PC-3 (cell line): ENCODE measurements around the gene ZDHHC7. TPM values are rescaled to one million over a fixed set of nuclear protein-coding genes. Genes with fewer than 3 reads are reported as not detected.

Experiments
- ATAC-seq: fragments of 200-7000 bp; cut with Tn5 transposase; 2 replicates; pipeline ENCODE4 v1.9.1; 2020; ENCODE audit warnings: mild to moderate bottlenecking, moderate library complexity
- BruUV-seq: library from RNA; stranded (reverse); fragments of 400-500 nt; replicated peaks from 2 replicates; lab custom pipeline; 2021; lab: Mats Ljungman, UMichigan
- CTCF ChIA-PET: fragments of 300-600 bp; sonication (Branson Sonifier 250); formaldehyde crosslinking; loops from one replicate; lab custom pipeline; 2022; ENCODE audit warnings: antibody characterized with exemption; lab: Charles Lee
- POLR2A ChIA-PET: fragments of 300-600 bp; sonication (Branson Sonifier 250); formaldehyde crosslinking; loops from one replicate; lab custom pipeline; 2022; ENCODE audit warnings: antibody characterized with exemption; ENCODE audit not compliant: unreplicated experiment; lab: Charles Lee
- DNase-seq: peaks from one replicate; pipeline ENCODE4 v3.0.0-alpha.2; 2015
- H2AFZ ChIP-seq: fragments of 300-600 bp; sonication (generic); 2 replicates; pipeline ENCODE4 v1.6.0; 2016; ENCODE audit warnings: antibody characterized with exemption, low read length
- H3F3A ChIP-seq: fragments of 300-600 bp; sonication (generic); one replicate; pipeline ENCODE4 v1.6.0; 2017; ENCODE audit warnings: antibody characterized with exemption, low read length, control low read depth, mild to moderate bottlenecking; ENCODE audit not compliant: unreplicated experiment
- H3K27ac ChIP-seq: fragments of 300-600 bp; sonication (generic); 2 replicates; pipeline ENCODE4 v1.5.1; 2016; ENCODE audit warnings: mild to moderate bottlenecking, low read length
- H3K27me3 ChIP-seq: fragments of 300-600 bp; sonication (generic); 2 replicates; pipeline ENCODE4 v1.6.1; 2016; ENCODE audit warnings: low read length, mixed read lengths
- H3K36me3 ChIP-seq: fragments of 300-600 bp; sonication (generic); 2 replicates; pipeline ENCODE4 v1.6.1; 2016; ENCODE audit warnings: low read depth, mixed run types, low read length, mixed read lengths
- H3K4me1 ChIP-seq: fragments of 300-600 bp; sonication (generic); 2 replicates; pipeline ENCODE4 v1.5.1; 2016; ENCODE audit warnings: low read length; ENCODE audit not compliant: insufficient read depth
- H3K4me2 ChIP-seq: fragments of 300-600 bp; sonication (generic); 2 replicates; pipeline ENCODE4 v1.6.0; 2016; ENCODE audit warnings: low read length
- H3K4me3 ChIP-seq: fragments of 300-600 bp; sonication (generic); 2 replicates; pipeline ENCODE4 v1.5.1; 2016; ENCODE audit warnings: mild to moderate bottlenecking, low read length, mixed read lengths
- H3K79me2 ChIP-seq: fragments of 300-600 bp; sonication (generic); 2 replicates; pipeline ENCODE4 v1.6.1; 2017; ENCODE audit warnings: low read length, mixed read lengths
- H3K9ac ChIP-seq: fragments of 300-600 bp; sonication (generic); 2 replicates; pipeline ENCODE4 v1.6.0; 2016; ENCODE audit warnings: mild to moderate bottlenecking, low read length
- H3K9me2 ChIP-seq: fragments of 300-600 bp; sonication (generic); replicated peaks from 2 replicates; pipeline ENCODE4 v1.6.1; 2016; ENCODE audit warnings: mixed run types, low read length, mixed read lengths
- H3K9me3 ChIP-seq: fragments of 300-600 bp; sonication (generic); 2 replicates; pipeline ENCODE4 v1.6.1; 2016; ENCODE audit warnings: low read length, mixed read lengths
- H4K20me1 ChIP-seq: fragments of 300-600 bp; sonication (generic); 2 replicates; pipeline ENCODE4 v1.6.1; 2016; ENCODE audit warnings: low read length, mixed read lengths
- EZH2 ChIP-seq: fragments of 300-600 bp; sonication (generic); IDR thresholded peaks from one replicate; pipeline ENCODE4 v1.6.1; 2017; ENCODE audit warnings: antibody characterized with exemption, mild to moderate bottlenecking, low read length; ENCODE audit not compliant: unreplicated experiment
- EZH2phosphoT487 ChIP-seq: fragments of 300-600 bp; sonication (generic); IDR thresholded peaks from 2 replicates; pipeline ENCODE4 v1.6.1; 2018; ENCODE audit warnings: mild to moderate bottlenecking, antibody characterized with exemption, low read length, borderline replicate concordance
- intact Hi-C: fragments of 100-400 bp; cut with micrococcal nuclease; formaldehyde crosslinking; loops from 2 replicates; pipeline ENCODE4 v1.9.0; 2023
- total RNA-seq: library from RNA; depleted of rRNA; stranded (reverse); fragments of >200 nt; gene quantifications from 2 replicates; pipeline ENCODE4 v1.2.3, GENCODE V29; 2014
- TF ChIP-seq, protein P1 (sequence below): fragments of 300-600 bp; sonication (generic); conservative IDR thresholded peaks from 2 replicates; pipeline ENCODE4 v1.5.1; 2017; ENCODE audit warnings: antibody characterized with exemption, low read depth, mild to moderate bottlenecking, low read length

ZDHHC7 gene
- total RNA-seq, 1 experiment from 2014 or later = 42.1 TPM

DNA sequence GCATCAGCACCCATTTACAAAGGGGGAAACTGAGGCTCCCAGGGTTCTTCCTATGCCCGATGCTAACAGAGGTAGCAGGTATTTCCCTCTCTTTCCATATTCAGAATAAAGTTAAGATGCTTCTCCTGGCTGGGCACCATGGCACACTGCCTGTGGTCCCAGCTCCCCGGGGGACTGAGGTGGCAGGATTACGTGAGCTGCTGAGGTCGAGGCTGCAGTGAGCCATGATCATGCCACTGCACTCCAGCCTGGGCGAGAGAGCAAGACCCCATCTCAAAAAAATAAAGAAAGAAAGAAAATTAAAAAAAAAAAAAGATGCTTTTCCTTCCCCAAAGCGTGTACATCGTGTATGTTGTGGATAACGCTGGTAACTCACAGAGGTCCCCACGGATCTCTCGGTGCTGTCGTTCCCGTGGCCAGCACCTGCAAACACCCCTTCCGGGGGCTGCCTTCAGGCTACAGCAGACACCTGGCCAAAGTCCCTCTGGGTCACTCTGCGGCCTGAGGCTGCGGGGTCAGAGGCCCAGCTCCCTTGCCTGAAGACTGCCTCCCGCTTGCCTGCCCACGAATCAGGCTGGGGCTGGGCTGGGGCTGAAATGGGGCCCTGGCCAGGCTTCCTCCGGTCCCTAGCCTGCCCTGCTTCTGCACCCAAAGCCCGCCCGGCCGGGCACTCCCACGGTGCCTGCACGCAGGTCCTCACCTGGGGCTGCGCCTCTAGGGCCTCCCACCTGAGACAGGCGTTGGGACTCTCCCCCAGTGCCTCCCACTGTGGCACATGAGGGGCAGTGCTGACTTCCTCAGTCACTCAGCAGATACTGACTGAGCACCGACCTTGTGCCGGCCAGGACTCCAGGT, 63.1 kb downstream of the ZDHHC7 start:
- POLR2A ChIA-PET = no interaction called here
- H2AFZ ChIP-seq = no peak overlapping the region
- intact Hi-C loops = no loop called here

DNA sequence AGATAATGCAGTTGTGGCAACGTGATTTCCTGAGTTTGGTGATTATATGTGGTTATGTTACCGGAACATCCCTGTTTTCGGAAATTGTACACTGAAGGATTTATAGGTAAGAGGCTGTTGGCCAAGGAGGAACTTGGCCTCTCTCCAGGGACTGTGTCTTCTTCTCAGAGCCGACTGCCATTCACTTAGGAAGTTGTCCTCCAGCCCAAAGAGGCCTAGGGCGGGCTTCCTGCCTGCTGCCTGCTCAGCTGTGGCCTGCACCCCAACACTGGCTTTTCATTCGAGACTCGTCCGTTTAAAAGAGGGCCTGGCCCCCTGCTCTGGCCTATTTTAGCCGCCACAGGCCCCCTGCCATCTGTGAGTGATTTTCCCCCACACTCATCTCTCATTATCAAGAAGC, 64.3 kb downstream of the ZDHHC7 start:
- DNase-seq = no peak
- no TSS peak for BruUV-seq
- no peak overlapping the region for H3K27ac ChIP-seq
- H3F3A ChIP-seq = no peaks in the 10 kb centered on the region
- H3K4me1 ChIP-seq = no peaks in the 10 kb centered on the region
- H3K4me2 ChIP-seq = no peak overlapping the region
- no peak overlapping the region for H3K4me3 ChIP-seq
- no peak for ATAC-seq
- H2AFZ ChIP-seq = no peak overlapping the region
- ChIA-PET CTCF (no interaction called here), POLR2A (no interaction called here)
- intact Hi-C loops = no loop called here
- H3K27me3 ChIP-seq = no peaks in the 10 kb centered on the region
- H3K9ac ChIP-seq = no peak overlapping the region
- H3K79me2 ChIP-seq = no peaks in the 10 kb centered on the region
- no peaks in the 10 kb centered on the region for H3K36me3 ChIP-seq
- H3K9me3 ChIP-seq = no peaks in the 10 kb centered on the region
- no peaks in the 10 kb centered on the region for H3K9me2 ChIP-seq
- TF ChIP-seq, protein P1, sequence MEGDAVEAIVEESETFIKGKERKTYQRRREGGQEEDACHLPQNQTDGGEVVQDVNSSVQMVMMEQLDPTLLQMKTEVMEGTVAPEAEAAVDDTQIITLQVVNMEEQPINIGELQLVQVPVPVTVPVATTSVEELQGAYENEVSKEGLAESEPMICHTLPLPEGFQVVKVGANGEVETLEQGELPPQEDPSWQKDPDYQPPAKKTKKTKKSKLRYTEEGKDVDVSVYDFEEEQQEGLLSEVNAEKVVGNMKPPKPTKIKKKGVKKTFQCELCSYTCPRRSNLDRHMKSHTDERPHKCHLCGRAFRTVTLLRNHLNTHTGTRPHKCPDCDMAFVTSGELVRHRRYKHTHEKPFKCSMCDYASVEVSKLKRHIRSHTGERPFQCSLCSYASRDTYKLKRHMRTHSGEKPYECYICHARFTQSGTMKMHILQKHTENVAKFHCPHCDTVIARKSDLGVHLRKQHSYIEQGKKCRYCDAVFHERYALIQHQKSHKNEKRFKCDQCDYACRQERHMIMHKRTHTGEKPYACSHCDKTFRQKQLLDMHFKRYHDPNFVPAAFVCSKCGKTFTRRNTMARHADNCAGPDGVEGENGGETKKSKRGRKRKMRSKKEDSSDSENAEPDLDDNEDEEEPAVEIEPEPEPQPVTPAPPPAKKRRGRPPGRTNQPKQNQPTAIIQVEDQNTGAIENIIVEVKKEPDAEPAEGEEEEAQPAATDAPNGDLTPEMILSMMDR = no peak
- TF ChIP-seq EZH2phosphoT487 (no peak), EZH2 (no peak)
- no peaks in the 10 kb centered on the region for H4K20me1 ChIP-seq

More for the DNA sequence above, 63.1 kb downstream of the ZDHHC7 start:
- Histone ChIP-seq H3K79me2 (no peaks in the 10 kb centered on the region), H3K4me2 (no peak overlapping the region), H3F3A (no peaks in the 10 kb centered on the region), H3K4me1 (no peaks in the 10 kb centered on the region), H3K9me2 (no peaks in the 10 kb centered on the region), H3K27ac (no peak overlapping the region), H3K9ac (no peak overlapping the region), H3K27me3 (no peaks in the 10 kb centered on the region), H3K4me3 (no peak overlapping the region), H4K20me1 (no peaks in the 10 kb centered on the region), H3K9me3 (no peaks in the 10 kb centered on the region), H3K36me3 (no peaks in the 10 kb centered on the region)
- no peak for DNase-seq
- no peak for ATAC-seq
- TF ChIP-seq EZH2phosphoT487 (no peak), EZH2 (no peak)
- TF ChIP-seq, protein P1 = no peak
- no TSS peak for BruUV-seq
- CTCF ChIA-PET = no interaction called here

DNA sequence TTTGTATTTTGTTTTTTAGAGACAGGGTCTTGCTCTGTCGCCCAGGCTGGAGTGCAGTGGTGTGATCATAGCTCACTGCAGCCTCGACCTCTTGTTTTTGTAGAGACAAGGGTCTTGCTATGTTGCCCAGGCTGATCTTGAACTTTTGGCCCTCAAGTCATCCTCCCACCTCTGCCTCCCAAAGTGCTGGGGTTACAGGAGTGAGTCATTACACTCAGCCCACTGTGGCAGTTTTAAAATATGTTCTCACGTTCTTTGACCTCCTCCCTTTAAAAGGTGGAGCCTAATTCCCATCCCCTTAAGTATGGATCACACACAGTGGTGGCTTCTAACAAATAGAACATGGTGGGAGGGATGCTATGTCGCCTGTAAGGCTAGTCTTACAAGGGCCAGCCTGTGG, 67.7 kb downstream of the ZDHHC7 start:
- Histone ChIP-seq H3K27ac (no peak overlapping the region), H3F3A (no peaks in the 10 kb centered on the region), H3K9me2 (no peaks in the 10 kb centered on the region), H3K4me3 (no peak overlapping the region), H4K20me1 (no peaks in the 10 kb centered on the region), H3K36me3 (no peaks in the 10 kb centered on the region), H3K4me1 (no peaks in the 10 kb centered on the region), H3K4me2 (no peak overlapping the region), H2AFZ (no peak overlapping the region), H3K9ac (no peak overlapping the region), H3K27me3 (no peaks in the 10 kb centered on the region), H3K9me3 (no peaks in the 10 kb centered on the region), H3K79me2 (no peaks in the 10 kb centered on the region)
- intact Hi-C loops = no loop called here
- no TSS peak for BruUV-seq
- no peak for TF ChIP-seq EZH2phosphoT487
- TF ChIP-seq, protein P1 = no peak
- CTCF ChIA-PET = no interaction called here
- no peak for ATAC-seq
- POLR2A ChIA-PET = no interaction called here
- no peak for DNase-seq
